ENCODE measurements around the gene MACO1. TPM values are rescaled to one million over a fixed set of nuclear protein-coding genes. Genes with fewer than 3 reads are reported as not detected.

The MACO1 gene
- total RNA-seq, 1 donor from 2014 or later = 18.7 TPM

- peak; percentile 44 for DNase-seq
Observed at GRCh38 chr1:25523542-25523941, 92.8 kb downstream of the MACO1 start.

DNA sequence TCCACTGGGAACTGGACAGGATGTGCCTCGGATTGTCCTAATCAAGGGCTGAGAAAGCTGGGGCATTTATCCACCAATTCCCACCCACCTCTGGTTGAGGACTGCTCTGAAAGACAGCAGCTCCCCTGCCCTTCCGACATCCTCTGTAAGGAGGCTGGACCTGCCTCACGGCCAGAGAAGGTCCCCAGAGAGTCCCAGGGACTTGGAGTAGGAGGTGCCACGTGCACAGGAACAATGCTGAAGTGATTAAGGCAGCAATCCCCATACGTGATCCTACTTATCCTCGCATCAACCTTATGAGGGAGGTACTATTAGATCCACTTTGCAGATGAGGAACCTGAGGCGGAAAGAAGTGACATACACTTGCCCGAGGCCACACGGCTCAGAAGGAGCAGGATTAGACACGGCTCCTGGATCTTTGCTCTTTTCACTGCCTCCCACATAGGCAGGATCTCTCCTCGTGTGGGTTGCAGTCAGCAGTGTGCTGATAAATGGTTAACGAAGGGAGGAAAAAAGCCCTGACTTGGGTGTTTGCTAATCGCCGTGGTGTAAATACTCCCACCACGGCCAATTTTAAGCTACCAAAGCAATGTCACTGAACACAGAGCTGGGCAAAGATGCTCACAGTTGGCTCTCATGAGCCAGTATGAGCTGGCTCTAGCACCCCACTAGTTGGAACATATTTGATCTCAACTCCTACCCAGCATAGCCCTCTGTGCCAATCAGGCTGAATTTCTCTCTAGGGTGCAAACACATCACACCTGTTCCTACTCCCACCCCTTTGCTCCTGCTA lies 94.1 kb downstream of the MACO1 start:
- no peak for DNase-seq

- no peak for DNase-seq
Observed at GRCh38 chr1:25525361-25525688, 94.6 kb downstream of the MACO1 start.

DNA sequence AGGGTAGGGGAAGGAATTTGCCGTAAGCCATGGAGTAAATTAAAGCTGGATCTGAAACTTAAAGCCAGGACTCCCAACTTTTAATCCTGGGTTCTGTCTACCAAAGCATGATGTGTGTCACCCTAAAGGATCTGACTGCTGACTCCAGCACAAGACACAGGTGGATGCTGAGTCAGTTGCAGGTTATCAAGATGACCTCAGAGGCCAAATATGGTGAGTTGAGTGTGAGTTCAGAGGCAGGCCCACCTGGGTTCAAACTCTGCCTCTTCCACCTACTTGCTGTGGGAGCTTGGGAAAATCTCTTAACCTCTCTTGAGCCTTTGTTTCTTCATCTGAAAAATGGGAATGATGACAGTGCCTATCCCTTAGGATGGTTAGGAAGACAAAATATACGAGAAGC lies 96.1 kb downstream of the MACO1 start:
- no peak for DNase-seq

DNA sequence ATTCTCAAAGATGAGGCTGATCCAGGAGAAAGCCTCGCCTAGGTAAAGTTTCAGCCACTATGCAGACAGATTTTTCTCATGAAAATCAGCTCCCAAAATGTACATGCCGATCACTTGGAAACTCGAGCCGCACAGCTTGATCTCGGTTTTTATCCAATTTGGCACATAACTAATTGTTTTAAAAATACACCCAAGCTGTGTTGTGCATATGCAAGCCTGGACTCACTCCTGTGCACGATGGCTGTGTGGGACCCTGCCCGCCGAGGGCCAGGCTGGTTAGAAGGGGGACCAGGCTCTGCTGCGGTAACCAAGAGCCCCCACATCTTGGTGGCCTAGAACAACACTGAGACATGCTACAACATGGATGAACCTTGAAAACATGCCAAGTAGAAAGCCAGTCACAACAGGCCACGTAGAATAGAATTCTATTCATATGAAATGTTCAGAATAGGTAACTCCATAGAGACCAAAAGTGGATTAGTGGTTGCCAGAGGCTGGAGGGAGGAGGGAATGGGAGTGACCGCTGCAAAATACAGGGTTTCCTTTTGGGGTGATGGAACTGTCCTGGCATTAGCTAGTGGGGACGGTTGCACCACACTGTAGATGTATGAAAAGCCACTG lies 96.6 kb downstream of the MACO1 start:
- peak; percentile 29 for DNase-seq

GRCh38 chr1:25527946-25528595 lies 97.4 kb downstream of the MACO1 start:
- DNase-seq = no peak

DNA sequence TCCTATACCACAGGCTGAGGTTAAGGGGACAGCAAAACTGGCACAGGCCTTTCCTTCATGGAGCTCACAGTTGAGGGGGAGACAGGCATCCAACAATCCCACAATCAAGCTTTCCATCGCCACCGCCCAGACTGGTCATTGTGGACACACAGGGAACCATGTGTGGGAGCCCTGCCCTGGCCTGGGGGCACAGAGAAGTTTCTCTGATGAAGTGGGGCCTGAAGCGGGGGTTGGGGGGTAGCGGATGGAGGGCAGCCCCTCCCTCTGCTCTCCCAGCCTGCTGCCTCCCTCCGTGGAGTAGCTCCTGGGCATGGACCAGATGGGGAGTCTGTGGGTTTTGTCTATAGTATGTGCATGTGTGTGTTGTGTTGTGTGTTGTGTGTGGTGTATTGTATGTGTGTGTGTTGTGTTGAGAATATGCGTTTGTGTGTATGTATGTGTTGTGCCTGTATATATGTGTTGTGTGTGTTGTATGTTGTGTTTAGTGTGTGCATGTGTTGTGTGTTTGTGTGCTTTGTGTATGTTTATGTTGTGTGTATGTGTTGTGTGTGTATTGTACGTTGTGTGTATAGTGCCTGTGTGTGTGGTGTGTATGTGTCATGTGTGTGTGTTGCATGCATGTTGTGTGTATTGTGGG lies 98.3 kb downstream of the MACO1 start:
- DNase-seq = no peak

- no peak for DNase-seq
Observed at GRCh38 chr1:25529518-25530185, 99.0 kb downstream of the MACO1 start.

- DNase-seq = no peak
Observed at GRCh38 chr1:25530186-25531081, 99.7 kb downstream of the MACO1 start.

- DNase-seq = no peak
Observed at GRCh38 chr1:25531082-25531461, 100.4 kb downstream of the MACO1 start.

GRCh38 chr1:25532970-25533369 lies 102.3 kb downstream of the MACO1 start:
- no peak for DNase-seq

GRCh38 chr1:25533775-25534409 lies 103.2 kb downstream of the MACO1 start:
- no peak for DNase-seq

- peak; percentile 74 for DNase-seq
Observed at GRCh38 chr1:25534410-25534788, 103.7 kb downstream of the MACO1 start.

DNA sequence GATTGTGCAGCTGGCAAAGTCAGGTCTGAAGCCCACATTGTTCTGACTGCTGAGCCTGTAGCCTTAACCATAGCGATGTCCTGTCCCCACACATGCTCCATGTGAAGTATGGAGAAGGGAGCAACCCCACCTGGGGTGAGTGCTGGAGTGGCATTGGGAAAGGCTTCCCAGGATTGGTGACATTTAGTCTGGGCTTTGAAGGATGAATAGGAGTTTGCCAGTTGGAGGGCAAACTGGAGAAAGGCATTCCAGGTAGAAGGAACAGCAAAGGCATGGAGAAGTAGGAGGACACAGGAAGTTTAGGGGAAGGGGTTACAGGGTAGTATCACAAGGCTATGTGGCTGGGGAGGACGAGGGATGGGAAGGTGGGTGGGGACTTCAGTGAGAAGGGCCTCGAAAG lies 105.4 kb downstream of the MACO1 start:
- DNase-seq = no peak

DNA sequence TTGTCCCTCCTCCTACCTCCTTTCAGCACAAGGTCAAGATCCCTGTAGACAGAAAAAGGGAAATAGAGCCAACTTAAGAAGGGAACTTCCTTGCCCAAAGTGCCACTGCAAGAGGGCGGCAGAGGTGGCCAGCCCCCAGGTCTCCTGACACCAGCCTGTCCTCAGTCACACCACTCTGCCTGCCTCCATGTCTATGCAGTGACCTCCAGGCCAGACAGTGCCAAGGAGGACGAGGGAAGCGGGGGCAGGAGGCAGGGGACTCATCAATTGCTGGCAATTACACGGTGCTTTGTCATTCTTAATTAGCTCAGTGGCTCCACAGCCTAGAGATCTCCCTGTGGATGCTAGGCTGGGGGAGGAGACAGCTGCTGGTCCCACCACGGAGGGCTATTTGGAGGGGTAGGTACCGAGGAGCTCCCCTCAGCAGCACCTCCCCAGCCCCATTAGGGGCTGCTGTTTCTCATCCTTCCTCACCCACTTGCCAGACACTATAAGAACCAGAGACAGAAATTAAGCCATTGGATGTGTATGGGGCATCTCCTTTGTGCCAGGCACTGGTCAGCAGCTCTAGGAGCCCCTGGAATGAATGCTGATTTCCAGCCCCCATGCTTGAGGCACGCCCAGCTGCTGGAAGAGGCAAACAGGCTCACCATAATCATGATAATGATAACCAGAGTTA lies 106.6 kb downstream of the MACO1 start:
- DNase-seq = no peak

GRCh38 chr1:25538191-25538767 lies 107.6 kb downstream of the MACO1 start:
- DNase-seq = no peak

GRCh38 chr1:25540750-25541342 lies 110.1 kb downstream of the MACO1 start:
- DNase-seq = no peak

- DNase-seq = no peak
Observed at GRCh38 chr1:25541425-25541824, 110.7 kb downstream of the MACO1 start.

DNA sequence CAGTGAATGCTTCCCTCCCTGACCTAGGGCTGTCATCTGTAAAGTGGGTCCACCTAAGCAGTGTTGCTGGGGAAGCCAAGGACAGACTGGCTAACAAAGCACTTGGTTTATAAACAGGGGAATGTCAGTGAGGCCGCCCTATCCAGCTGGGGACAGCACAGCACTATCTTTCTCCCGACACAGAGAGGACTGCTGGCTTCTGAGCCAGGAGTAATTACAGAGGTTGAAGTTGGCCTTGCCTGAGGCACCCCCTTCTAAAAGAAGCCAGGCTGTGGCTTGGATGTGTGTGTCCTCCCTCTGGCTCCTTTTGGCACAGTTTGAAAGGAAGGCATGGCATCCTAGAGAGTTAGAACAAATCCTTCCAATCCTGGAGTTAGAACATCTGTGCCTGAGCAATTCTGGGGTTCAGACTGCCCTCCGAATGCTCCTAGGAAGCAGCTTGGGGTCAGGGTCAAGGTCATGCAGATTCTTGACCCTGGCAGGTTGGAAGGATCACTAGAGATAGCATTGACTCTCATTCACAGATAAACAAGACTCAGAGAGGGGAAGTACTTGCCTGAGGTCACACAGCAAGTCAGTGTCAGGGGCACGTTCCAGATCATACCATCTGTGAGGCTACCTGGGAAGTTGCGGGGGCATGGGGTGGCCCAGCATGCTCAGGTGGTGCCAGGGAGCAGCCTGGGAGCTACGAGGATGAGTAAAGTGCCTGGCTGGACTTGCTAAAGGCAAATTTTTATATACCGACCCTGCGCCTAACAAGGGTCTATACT lies 111.4 kb downstream of the MACO1 start:
- DNase-seq = no peak

Data from tongue (tissue), 2 donors.